H1 (cell line): ENCODE data around the gene HS6ST1. TPM values are rescaled to one million over a fixed set of nuclear protein-coding genes. Genes with fewer than 3 reads are reported as not detected.

ENCODE experiments used
- ATF2 ChIP-seq: IDR thresholded peaks from 2 replicates; pipeline ENCODE4 v1.6.1; 2012; ENCODE audit warnings: low read length, inconsistent platforms
- ATF3 ChIP-seq: IDR thresholded peaks from 2 replicates; pipeline ENCODE4 v1.6.1; 2011; ENCODE audit warnings: low read depth, mild to moderate bottlenecking, low read length; ENCODE audit not compliant: insufficient read depth
- CHD7 ChIP-seq: fragments of 300-600 bp; sonication (generic); IDR thresholded peaks from 2 replicates; pipeline ENCODE4 v1.7.1; 2012; ENCODE audit warnings: low read length, moderate library complexity, mild to moderate bottlenecking, inconsistent platforms; ENCODE audit not compliant: insufficient replicate concordance
- SP1 ChIP-seq: IDR thresholded peaks from 2 replicates; pipeline ENCODE4 v1.6.1; 2011; ENCODE audit warnings: low read depth, low read length
- YY1 ChIP-seq: IDR thresholded peaks from 2 replicates; pipeline ENCODE4 v1.6.1; 2011; ENCODE audit warnings: low read depth, mild to moderate bottlenecking, low read length
- ZNF274 ChIP-seq: IDR thresholded peaks from 2 replicates; pipeline ENCODE4 v1.7.0; 2012; ENCODE audit warnings: low read length, borderline replicate concordance; ENCODE audit errors: extremely low read depth
- polyA plus RNA-seq, 7 experiments: library from polyadenylated mRNA; depleted of rRNA in 3 of 7; stranded (reverse) in 5 of 7; unstranded in 2 of 7; fragments of >200 nt in 5 of 7; fragments of 200-250 nt in 2 of 7; gene quantifications; 1 replicate in 5 of 7; 2 replicates in 1 of 7; 4 replicates in 1 of 7; pipeline versions ENCODE4 v1.2.1 to v1.2.3, GENCODE V29; 2011 to 2013; ENCODE audit warnings: missing spikeins in 2 of 7, mixed read lengths in 2 of 7
- total RNA-seq: library from RNA; stranded (reverse); fragmentation: NEBNext Ultra II Directional; extraction: Animal tissue kit (Norgen Biotek cat#: 25700); gene quantifications from 2 replicates; pipeline ENCODE4 v1.2.1, GENCODE V29; 2021

The HS6ST1 gene
- total and polyA plus RNA-seq, 2 of the 8 experiments (the other 6 are each of a cell fraction or from before 2014, with no cell fraction given): 37.4 to 74.6 TPM

- TF ChIP-seq CHD7 (no peak), ZNF274 (no peak), SP1 (no peak), ATF2 (no peak), YY1 (no peak), ATF3 (no peak)
Measured at GRCh38 chr2:128313931-128314347, 4.7 kb downstream of the HS6ST1 start (continued).
